Ovary (tissue), 1 donor: ENCODE measurements around the gene BRI3.

Experiments used
- EP300 ChIP-seq: sonication (generic); formaldehyde crosslinking; IDR thresholded peaks from one replicate; pipeline ENCODE4 v1.6.1; 2017; ENCODE audit warnings: antibody characterized with exemption
- POLR2A ChIP-seq: fragments of 450-650 bp; IDR thresholded peaks from one replicate; pipeline ENCODE4 v1.6.1; 2017; ENCODE audit warnings: antibody characterized with exemption, mild to moderate bottlenecking, moderate library complexity

GRCh38 chr7:98267303-98267702 lies 14.2 kb upstream of the BRI3 start:
- TF ChIP-seq EP300: no peak
- TF ChIP-seq POLR2A: no peak
